HG03196 (cell line): ENCODE results near the gene NFKBIE.
"Not testable (repeated sequence)": the region's sequence is repeated elsewhere in the genome, so short reads cannot be mapped to it uniquely, and the experiment has no call there.

Source experiments
- ATAC-seq: cut with Tn5 transposase; IDR thresholded peaks from one replicate; pipeline ENCODE4 v1.9.1; 2021; ENCODE audit not compliant: unreplicated experiment

Gene NFKBIE

GRCh38 chr6:44246663-44247337 is 18.6 kb downstream of the NFKBIE start, which contains the start of gene HSP90AB1:
Gene HSP90AB1, plus strand, starts transcription at chr6:44247101. Its CDS starts 1,529 bp downstream, at chr6:44248630.
- peak; percentile 72 for ATAC-seq

- peak; percentile 46 for ATAC-seq
Measured at GRCh38 chr6:44245912-44246662, 19.3 kb downstream of the NFKBIE start.

GRCh38 chr6:44245391-44245911 is 19.9 kb downstream of the NFKBIE start:
- ATAC-seq = no peak

GRCh38 chr6:44243345-44243744 is 22.0 kb downstream of the NFKBIE start:
- no peak for ATAC-seq

- ATAC-seq = no peak
Measured at GRCh38 chr6:44238687-44239350, 26.5 kb downstream of the NFKBIE start.

- peak; percentile 69 for ATAC-seq
Measured at GRCh38 chr6:44237813-44238433, 27.4 kb downstream of the NFKBIE start.

GRCh38 chr6:44237021-44237812 is 28.1 kb downstream of the NFKBIE start:
- ATAC-seq = peak; percentile 69

- no peak for ATAC-seq
Measured at GRCh38 chr6:44235891-44236516, 29.3 kb downstream of the NFKBIE start.

GRCh38 chr6:44235269-44235668 is 30.1 kb downstream of the NFKBIE start:
- ATAC-seq = no peak

- no peak for ATAC-seq
Measured at GRCh38 chr6:44234101-44235025, 31.0 kb downstream of the NFKBIE start.

- ATAC-seq = no peak
Measured at GRCh38 chr6:44233567-44234100, 31.7 kb downstream of the NFKBIE start.

GRCh38 chr6:44232676-44233566 is 32.4 kb downstream of the NFKBIE start:
- ATAC-seq = no peak

GRCh38 chr6:44231426-44231825 is 33.9 kb downstream of the NFKBIE start:
- ATAC-seq = not testable (repeated sequence)

GRCh38 chr6:44230034-44230675 is 35.2 kb downstream of the NFKBIE start:
- ATAC-seq = no peak

- ATAC-seq = no peak
Measured at GRCh38 chr6:44229376-44230033, 35.8 kb downstream of the NFKBIE start.

- ATAC-seq = no peak
Measured at GRCh38 chr6:44228836-44229235, 36.5 kb downstream of the NFKBIE start.

- ATAC-seq = no peak
Measured at GRCh38 chr6:44228433-44228832, 36.9 kb downstream of the NFKBIE start.
